Stimulated activated CD8-positive, alpha-beta memory T cell treated with anti-CD3 and anti-CD28 coated beads, Interleukin-12 subunit alpha, Interleukin-12 subunit beta, amount 100 ng/mL, for 4 hours (primary cell): ENCODE data around the gene PALLD.

Experiments used
- DNase-seq: peaks from one replicate; pipeline ENCODE4 v3.0.0-alpha.2; 2020; ENCODE audit warnings: low read depth

The PALLD gene

GRCh38 chr4:168647646-168648375 is 151.0 kb downstream of the PALLD start:
- no peak for DNase-seq

GRCh38 chr4:168648494-168648893 is 151.6 kb downstream of the PALLD start:
- no peak for DNase-seq

- DNase-seq = no peak
Observed at GRCh38 chr4:168648929-168649328, 152.1 kb downstream of the PALLD start.

- no peak for DNase-seq
Observed at GRCh38 chr4:168651374-168651773, 154.5 kb downstream of the PALLD start.

GRCh38 chr4:168651864-168652263 is 155.0 kb downstream of the PALLD start:
- DNase-seq = no peak

- no peak for DNase-seq
Observed at GRCh38 chr4:168652755-168653154, 155.9 kb downstream of the PALLD start.

GRCh38 chr4:168654104-168654847 is 157.4 kb downstream of the PALLD start:
- no peak for DNase-seq

- no peak for DNase-seq
Observed at GRCh38 chr4:168654848-168655174, 158.0 kb downstream of the PALLD start.

GRCh38 chr4:168655182-168655581 is 158.3 kb downstream of the PALLD start:
- no peak for DNase-seq

GRCh38 chr4:168656055-168656660 is 159.3 kb downstream of the PALLD start:
- no peak for DNase-seq

- DNase-seq = no peak
Observed at GRCh38 chr4:168656946-168657473, 160.2 kb downstream of the PALLD start.

GRCh38 chr4:168658751-168659150 is 161.9 kb downstream of the PALLD start:
- no peak for DNase-seq

GRCh38 chr4:168659741-168660465 is 163.1 kb downstream of the PALLD start:
- DNase-seq = no peak

- DNase-seq = no peak
Observed at GRCh38 chr4:168662297-168662984, 165.6 kb downstream of the PALLD start.

- DNase-seq = no peak
Observed at GRCh38 chr4:168664242-168664891, 167.5 kb downstream of the PALLD start.

GRCh38 chr4:168666531-168666930 is 169.7 kb downstream of the PALLD start:
- DNase-seq = no peak

GRCh38 chr4:168667376-168667775 is 170.5 kb downstream of the PALLD start:
- no peak for DNase-seq

GRCh38 chr4:168667921-168668320 is 171.1 kb downstream of the PALLD start:
- DNase-seq = no peak

GRCh38 chr4:168673476-168673875 is 176.6 kb downstream of the PALLD start:
- DNase-seq = no peak

- no peak for DNase-seq
Observed at GRCh38 chr4:168674077-168674747, 177.4 kb downstream of the PALLD start.

GRCh38 chr4:168674866-168675265 is 178.0 kb downstream of the PALLD start:
- no peak for DNase-seq
